Mesothelial cell of epicardium (in vitro differentiated cells): ENCODE results near the gene PYGO2. TPM values are rescaled to one million over a fixed set of nuclear protein-coding genes. Genes with fewer than 3 reads are reported as not detected.

Source experiments
- DNase-seq, 2 experiments: peaks; one replicate each; pipeline ENCODE4 v3.0.0; 2021; ENCODE audit warnings: low spot score in 2 of 2; ENCODE audit not compliant: unreplicated experiment in 2 of 2
- H3K27ac Mint-ChIP-seq: 2 replicates; pipeline ENCODE4 v1.8.0; 2021; ENCODE audit warnings: mixed read lengths
- H3K27me3 Mint-ChIP-seq: 2 replicates; pipeline ENCODE4 v1.8.0; 2021; ENCODE audit warnings: low read depth, mixed read lengths
- H3K36me3 Mint-ChIP-seq: 2 replicates; pipeline ENCODE4 v1.8.0; 2021; ENCODE audit warnings: mixed read lengths
- H3K4me1 Mint-ChIP-seq: 2 replicates; pipeline ENCODE4 v1.8.0; 2021; ENCODE audit warnings: mixed read lengths
- H3K4me3 Mint-ChIP-seq: 2 replicates; pipeline ENCODE4 v1.8.0; 2021; ENCODE audit warnings: mild to moderate bottlenecking, moderate library complexity, mixed read lengths
- H3K9me3 Mint-ChIP-seq: 2 replicates; pipeline ENCODE4 v1.8.0; 2021; ENCODE audit warnings: mixed read lengths
- CTCF ChIP-seq: fragments of 200-600 bp; sonication (generic); IDR thresholded peaks from one replicate; pipeline ENCODE4 v1.5.0; 2021; ENCODE audit warnings: antibody characterized with exemption; ENCODE audit not compliant: unreplicated experiment
- total RNA-seq: library from RNA; stranded (reverse); gene quantifications from 3 replicates; pipeline ENCODE4 v1.2.1, GENCODE V29; 2021

PYGO2 gene
- total RNA-seq, 1 donor from 2014 or later = 44.6 TPM

DNA sequence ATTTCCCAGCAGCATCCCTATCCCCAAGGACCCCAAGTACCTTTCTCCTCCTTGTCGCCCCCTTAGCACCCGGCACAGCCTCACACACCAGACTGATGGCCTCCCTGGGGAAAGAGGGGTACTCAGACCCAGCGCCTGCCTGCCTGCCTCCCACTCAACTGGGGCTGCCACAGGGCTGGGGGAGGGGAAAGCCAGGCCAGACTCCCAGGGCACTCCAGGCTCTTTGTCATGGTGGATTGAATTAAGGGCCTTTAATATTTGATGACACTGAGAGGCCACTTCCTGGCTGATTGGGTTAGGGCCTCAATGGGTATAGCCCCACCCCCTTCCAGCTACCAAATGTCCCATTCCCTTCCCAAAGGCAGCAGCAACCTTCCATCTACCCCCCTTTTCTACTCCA lies 7.1 kb upstream of the PYGO2 start:
- peaks cover 42% of the 10 kb centered on the region for H3K4me1 Mint-ChIP-seq
- H3K27ac Mint-ChIP-seq = peak overlapping the region; percentile 48
- no peak for DNase-seq
- H3K9me3 Mint-ChIP-seq = no peaks in the 10 kb centered on the region
- peak overlapping the region; percentile 59 for H3K4me3 Mint-ChIP-seq
- no peak for TF ChIP-seq CTCF
- peaks cover 11% of the 10 kb centered on the region for H3K36me3 Mint-ChIP-seq
- H3K27me3 Mint-ChIP-seq = no peaks in the 10 kb centered on the region

GRCh38 chr1:154967331-154967950 lies 5.9 kb upstream of the PYGO2 start:
- Mint-ChIP-seq H3K4me3 (no peak overlapping the region), H3K36me3 (peaks cover 12% of the 10 kb centered on the region), H3K27ac (no peak overlapping the region), H3K9me3 (no peaks in the 10 kb centered on the region), H3K27me3 (no peaks in the 10 kb centered on the region), H3K4me1 (peaks cover 47% of the 10 kb centered on the region)
- DNase-seq = no peak
- no peak for TF ChIP-seq CTCF

- Mint-ChIP-seq H3K4me3 (no peak overlapping the region), H3K4me1 (peaks cover 41% of the 10 kb centered on the region), H3K9me3 (no peaks in the 10 kb centered on the region), H3K27ac (no peak overlapping the region), H3K27me3 (no peaks in the 10 kb centered on the region), H3K36me3 (peaks cover 12% of the 10 kb centered on the region)
- TF ChIP-seq CTCF = no peak
- DNase-seq = no peak
Measured at GRCh38 chr1:154966111-154966510, 4.5 kb upstream of the PYGO2 start.

DNA sequence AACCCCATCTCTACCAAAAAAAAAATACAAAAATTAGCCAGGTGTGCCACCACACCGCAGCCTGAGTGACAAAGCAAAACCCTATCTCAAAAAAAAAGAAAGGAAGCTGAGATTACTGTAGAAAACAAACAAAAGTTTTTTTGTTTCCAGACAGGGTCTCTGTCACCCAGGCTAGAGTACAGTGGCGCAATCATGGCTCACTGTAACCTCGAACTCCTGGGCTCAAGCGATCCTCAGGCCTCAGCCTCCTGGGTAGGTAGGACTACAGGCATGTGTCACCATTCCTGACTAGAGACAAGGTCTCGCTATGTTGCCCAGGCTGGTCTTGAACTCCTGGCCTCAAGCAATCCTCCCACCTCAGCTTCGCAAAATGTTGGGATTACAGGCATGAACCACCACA lies 2.8 kb upstream of the PYGO2 start:
- no peak overlapping the region for H3K4me3 Mint-ChIP-seq
- H3K27me3 Mint-ChIP-seq = no peaks in the 10 kb centered on the region
- H3K9me3 Mint-ChIP-seq = no peaks in the 10 kb centered on the region
- DNase-seq = no peak
- no peak for TF ChIP-seq CTCF
- H3K4me1 Mint-ChIP-seq = peaks cover 37% of the 10 kb centered on the region
- no peak overlapping the region for H3K27ac Mint-ChIP-seq
- H3K36me3 Mint-ChIP-seq = peaks cover 12% of the 10 kb centered on the region

GRCh38 chr1:154963643-154964042 lies 2.1 kb upstream of the PYGO2 start:
- no peak for DNase-seq
- Mint-ChIP-seq H3K4me1 (peaks cover 32% of the 10 kb centered on the region), H3K4me3 (no peak overlapping the region), H3K27me3 (no peaks in the 10 kb centered on the region), H3K27ac (peak overlapping the region; percentile 54), H3K36me3 (peaks cover 12% of the 10 kb centered on the region), H3K9me3 (no peaks in the 10 kb centered on the region)
- TF ChIP-seq CTCF = no peak
